HT-29 (cell line): ENCODE results near the gene THOC5. TPM values are rescaled to one million over a fixed set of nuclear protein-coding genes. Genes with fewer than 3 reads are reported as not detected.
"Not testable (repeated sequence)": the region's sequence is repeated elsewhere in the genome, so short reads cannot be mapped to it uniquely, and the experiment has no call there.

Experiments
- DNase-seq: peaks from one replicate; pipeline ENCODE4 v3.0.0-alpha.2; 2015; ENCODE audit warnings: low spot score
- total RNA-seq: library from RNA; depleted of rRNA; stranded (reverse); fragments of >200 nt; shearing (Covaris generic); gene quantifications from 2 replicates; pipeline ENCODE4 v1.2.3, GENCODE V29; 2014; rRNA removed

The THOC5 gene
- total RNA-seq, result 43.5 and 63.9 TPM in 2 replicates

DNA sequence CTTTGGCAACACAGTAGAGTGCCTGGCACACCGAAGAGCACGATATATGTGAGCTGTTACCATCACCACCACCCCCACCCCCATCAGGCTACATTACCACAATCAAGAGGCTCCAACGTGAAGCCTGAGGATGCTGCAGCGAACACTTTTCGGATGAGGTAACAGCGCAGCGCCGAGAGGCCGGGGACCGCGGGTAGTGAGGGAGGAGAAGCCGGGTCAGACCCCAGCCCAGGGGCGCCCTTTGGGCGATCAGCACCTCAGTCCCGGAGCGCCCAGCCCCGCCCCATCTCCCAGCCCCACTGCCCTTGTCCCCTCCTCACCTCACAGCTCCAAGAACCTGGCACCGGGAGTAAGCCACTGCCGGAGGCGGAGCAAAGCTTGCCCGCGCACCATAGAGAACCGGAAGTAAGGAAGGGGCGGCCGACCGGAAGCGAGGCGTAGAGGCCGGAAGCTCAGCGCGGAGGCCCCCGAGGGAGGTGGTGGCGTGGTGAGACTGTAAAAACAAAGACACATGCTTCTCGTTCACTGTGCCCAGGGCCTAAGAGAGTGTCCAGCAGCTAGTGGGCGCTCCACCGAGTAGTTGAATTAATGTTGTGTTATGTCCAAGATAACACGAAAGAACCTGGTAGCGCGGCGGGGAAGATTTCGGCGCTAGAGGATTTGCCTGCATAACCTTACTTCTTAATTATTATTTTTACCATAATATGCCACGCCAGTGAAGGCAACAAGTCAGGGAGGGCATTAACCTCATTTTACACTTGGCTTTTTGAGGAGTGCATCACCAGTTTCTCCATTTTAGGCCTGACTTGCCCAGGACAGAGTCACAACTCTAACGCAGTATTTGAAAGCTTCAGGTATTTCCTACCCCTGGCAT is at the start of gene THOC5:
THOC5 (minus strand) TSS at position 407 of the 874 bp plus-strand sequence. CDS start 4,610 bp downstream, outside the sequence.
- peak; percentile 99 for DNase-seq

DNA sequence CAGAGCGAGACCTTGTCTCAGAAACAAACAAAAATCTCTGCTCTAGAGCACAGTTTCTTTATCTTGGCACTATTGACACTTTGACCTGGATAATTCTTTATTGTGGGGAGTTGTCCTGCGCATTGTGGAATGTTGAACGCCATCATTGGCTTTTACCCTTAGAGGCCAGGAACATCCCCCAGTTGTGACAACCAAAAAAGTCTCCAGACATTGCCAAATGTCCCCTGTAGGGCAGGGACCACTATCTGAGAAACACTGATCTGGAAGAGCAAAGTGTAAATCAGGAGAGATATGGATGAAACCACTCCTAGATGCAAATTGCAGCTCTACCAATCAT is 45.1 kb upstream of the THOC5 start:
- DNase-seq, result no peak

DNA sequence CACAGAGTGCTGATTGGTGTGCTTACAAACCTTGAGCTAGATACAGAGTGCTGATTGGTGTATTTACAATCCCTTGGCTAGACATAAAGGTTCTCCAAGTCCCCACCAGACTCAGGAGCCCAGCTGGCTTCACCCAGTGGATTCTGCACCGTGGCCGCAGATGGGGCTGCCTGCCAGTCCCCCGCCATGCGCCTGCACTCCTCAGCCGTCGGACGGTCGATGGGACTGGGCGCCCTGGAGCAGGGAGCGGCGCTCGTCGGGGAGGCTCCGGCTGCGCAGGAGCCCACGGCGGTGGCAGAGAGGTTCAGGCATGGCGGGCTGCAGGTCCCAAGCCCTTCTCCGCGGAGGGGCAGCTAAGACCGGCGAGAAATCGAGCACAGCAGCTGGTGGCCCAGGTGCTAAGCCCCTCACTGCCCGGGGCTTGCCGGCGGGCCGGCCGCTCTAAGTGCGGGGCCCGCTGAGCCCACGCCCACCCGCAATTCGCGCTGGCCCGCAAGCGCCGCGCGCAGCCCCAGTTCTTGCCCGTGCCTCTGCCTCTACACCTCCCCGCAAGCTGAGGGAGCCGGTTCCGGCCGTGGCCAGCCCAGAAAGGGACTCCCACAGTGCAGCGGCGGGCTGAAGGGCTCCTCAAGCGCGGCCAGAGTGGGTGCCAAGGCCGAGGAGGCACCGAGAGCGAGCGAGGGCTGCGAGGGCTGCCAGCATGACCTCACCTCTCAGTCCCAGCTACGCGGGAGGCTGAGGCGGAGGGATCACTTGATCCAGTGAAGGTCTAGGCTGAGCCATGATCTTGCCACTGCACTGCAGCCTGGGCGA is 44.5 kb upstream of the THOC5 start:
- DNase-seq, result not testable (repeated sequence)

DNA sequence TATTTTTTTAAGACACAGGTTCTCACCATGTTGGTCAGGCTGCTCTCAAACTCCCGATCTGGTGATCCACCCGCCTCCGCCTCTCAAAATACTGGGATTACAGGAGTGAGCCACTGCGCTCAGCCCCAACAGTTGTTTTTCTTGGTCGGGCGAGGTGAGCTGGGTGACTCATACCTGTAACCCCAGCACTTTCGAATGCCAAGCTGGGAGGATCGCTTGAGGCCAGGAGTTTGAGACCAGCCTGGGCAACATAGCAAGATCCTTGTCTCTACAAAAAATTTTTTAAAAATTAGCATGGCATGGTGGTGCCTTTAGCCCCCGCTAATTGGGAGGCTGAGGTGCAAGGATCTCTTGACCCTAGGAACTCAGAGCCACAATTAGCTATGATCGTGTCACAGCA is 42.9 kb upstream of the THOC5 start:
- no peak for DNase-seq

DNA sequence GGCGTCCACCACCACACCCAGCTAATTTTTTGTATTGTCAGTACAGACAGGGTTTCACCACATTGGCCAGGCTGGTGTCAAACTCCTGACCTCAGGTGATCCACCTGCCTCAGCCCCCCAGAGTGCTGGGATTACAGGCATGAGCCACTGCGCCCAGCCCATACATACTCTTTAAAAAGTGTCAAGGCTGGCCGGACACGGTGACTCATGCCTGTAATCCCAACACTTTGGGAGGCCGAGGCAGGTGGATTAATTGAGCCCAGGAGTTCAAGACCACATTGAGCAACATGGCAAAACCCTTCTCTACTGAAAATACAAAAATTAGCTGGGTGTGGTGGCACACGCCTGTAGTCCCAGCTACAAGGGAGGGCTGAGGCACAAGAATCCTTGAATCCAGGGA is 40.9 kb upstream of the THOC5 start:
- not testable (repeated sequence) for DNase-seq

DNA sequence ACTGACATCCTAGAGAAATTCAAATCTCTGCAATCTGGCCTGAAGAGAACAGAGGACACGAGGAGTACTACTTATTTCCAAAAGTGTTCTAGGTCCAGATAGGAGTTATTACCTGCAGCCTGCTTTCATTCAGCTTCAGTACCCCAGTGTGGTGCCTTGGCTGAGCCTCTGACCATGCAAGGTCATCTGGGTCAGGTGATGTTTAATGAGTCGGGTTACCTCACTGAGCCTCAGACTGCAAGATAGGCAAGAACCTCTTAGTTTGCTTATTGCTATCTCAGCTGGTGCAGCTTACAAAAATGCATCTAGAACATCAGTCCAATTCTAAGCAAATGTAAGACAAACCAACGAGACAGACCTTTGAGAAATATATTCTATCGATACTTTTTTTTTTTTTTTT is 40.4 kb upstream of the THOC5 start:
- DNase-seq, result no peak

DNA sequence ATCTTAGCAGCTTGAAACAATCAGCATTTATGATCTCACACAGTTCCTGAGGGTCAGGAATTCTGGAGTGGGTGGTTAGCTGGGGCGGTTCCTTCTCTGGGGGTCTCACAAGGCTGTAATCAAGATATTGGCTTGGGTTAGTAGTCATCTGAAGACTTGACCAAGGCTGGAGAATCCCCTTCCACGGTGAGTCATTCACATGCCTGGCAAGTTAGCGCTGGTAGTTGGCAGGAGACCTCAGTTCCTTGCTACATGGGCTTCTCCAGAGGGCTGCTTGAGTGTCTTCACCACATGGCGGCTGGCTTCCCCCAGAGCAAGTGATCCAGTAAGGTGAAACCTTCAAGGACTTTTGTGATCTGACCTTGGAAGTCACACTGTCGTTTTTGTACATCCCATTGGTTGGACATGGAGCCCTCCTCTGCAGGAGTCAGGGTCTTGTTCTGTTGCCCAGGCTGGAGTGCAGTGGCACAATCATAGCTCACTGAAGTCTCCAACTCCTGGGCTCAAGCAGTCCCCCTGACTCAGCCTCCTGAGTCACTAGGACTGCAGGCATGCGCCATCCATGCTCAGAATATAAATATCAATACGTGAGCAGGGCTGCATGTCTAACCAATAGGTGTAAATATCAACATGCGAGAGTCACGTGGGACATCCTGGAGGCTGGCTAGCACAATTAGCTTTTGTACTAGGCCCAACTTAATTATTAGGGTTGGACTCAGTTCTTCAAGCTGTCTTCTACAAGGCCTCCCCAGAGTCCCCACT is 34.6 kb upstream of the THOC5 start:
- DNase-seq, result no peak

DNA sequence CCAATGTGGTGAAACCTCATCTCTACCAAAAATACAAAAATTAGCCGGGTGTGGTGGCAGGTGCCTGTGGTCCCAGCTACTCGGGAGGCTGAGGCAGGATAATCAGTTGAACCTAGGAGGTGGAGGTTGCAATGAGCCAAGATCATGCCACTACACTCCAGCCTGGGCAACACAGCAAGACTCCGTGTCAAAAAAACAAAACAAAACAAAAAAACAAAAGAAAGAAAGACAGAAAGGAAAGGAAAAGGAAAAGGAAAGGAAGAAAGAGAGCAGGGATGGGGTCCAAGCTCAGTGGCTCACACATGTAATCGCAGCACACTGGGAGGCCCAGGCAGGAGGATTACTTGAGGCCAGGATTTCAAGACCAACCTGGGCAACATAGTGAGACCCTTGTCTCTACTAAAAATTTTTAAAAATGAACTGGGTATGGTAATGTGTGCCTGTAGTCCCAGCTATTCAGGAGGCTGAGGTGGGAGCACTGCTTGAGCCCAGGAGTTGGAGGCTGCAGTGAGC is 32.7 kb upstream of the THOC5 start:
- not testable (repeated sequence) for DNase-seq

DNA sequence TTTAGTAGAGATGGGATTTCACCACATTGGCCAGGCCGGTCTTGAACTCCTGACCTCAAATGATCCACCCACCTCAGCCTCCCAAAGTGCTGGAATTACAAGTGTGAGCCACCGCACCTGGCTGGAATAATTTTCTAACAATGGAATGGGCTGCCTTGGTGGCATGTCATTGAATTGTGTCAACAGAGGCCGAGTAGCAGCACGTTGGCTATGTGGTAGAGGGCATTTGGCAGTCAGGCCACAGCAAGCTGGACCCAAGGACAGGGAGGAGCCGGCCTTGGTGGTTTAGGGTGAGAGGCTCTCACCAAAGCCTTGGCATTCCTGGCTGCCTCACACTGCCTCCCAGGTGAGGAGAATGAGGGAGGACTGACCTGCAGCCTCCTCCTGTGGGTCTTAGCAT is 31.4 kb upstream of the THOC5 start:
- no peak for DNase-seq

DNA sequence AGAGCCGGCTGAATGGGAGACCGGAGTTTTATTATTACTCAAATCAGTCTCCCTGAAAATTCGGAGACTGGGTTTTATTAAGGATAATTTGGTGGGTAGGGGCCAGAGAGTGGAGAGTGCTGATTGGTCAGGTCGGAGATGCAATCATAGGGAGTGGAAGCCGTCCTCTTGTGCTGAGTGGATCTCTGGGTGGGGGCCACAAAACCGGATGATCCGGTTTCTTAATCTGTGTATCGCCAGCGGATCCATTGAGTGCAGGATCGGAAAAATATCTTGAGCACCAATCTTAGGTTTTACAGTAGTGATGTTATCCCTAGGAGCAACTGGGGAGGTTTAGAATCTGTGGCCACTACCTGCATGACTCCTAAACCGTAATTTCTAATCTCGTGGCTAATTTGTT is 28.2 kb upstream of the THOC5 start:
- DNase-seq, result peak; percentile 87

DNA sequence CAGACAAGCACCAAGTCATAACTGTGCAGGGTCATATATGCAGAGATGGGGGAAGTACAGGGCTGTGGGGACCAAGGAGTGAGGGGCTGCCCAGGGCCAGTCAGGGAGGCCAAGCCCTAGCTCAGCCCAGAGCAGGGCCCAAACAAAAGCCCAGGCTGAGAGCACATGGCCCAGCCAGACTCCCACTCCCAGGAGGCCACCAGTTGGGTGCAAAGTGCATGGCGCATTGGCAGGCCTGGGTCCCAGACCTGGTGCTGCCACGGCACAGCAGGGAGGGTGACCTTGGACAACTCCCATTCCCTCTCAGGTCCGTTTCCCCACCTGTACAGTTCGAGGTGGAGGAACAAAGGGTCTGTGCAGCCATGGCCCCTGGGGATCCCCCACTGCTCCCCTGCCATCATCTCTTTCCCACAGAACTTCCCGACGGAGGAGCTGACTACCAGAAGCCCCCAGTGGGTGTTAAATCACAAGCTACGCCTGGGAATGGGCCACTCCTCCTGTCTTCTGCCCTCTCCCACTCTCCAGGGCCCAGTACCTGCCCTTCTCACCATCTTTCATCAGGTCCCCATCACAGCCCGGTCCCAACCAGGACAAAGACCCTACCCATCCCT is 26.7 kb upstream of the THOC5 start:
- peak; percentile 9 for DNase-seq

DNA sequence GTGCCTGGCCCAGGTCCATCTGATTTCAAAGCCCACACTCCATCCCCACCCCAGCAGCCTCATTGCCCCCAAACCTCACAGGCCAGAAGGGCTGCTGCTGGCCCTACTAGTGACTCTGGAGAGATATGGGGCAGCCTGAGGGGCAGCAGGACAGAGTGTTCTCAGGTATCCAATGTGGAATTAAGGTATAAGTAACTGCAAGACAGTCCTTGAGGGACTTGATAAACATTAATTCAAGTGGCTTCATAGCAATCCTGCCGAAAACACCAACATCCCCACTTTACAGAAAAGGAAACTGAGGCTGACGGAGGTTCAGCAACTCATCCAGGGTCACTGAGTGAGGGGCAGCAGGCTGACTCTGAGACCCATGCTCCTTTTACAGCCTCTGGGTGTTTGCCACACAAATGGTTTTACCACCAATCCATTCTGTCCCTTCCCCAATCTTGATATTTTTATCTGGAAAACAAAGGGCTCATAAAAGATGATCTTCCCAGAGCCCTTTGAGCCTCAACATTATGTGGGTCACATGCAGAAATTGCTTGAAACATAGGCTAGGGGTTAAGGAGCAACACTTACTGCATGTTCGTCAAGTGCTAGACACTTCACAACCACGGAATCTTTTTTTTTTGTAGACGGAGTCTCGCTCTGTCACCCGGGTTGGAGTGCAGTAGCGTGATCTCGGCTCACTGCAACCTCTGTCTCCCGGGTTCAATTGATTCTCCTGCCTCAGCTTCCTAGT is 25.1 kb upstream of the THOC5 start:
- no peak for DNase-seq

DNA sequence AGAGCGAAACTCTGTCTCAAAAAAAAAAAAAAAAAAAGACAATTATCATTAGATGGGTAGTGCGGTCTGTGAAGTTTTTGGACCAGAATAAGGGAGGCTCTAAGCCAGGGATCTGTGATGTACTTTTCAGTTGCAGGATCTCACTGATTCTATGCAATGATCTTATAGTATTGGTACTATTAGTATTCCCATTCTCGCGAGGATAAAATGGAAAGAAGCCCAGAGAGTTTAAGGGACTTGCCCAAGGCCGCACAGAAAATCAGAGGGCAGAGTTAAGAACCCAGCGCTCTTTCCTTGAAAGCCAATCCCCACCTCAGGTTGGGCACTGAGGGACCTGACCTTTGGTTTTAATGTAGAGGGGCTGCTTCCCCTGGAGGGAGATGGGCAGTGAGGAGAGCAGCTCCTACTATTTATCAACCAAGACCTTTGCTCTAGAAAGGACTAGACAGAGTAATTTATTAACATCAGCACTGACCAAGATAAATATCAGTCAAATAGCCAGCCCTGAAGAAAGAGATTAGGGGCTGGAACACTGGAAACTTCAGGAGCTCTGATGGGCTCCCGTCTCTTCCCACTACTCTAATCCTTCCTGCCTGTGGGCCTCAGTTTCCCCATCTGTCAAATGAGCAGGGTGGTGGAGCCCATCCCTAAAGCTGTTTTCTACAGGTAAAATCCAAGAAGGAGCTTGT is 21.3 kb upstream of the THOC5 start:
- no peak for DNase-seq

DNA sequence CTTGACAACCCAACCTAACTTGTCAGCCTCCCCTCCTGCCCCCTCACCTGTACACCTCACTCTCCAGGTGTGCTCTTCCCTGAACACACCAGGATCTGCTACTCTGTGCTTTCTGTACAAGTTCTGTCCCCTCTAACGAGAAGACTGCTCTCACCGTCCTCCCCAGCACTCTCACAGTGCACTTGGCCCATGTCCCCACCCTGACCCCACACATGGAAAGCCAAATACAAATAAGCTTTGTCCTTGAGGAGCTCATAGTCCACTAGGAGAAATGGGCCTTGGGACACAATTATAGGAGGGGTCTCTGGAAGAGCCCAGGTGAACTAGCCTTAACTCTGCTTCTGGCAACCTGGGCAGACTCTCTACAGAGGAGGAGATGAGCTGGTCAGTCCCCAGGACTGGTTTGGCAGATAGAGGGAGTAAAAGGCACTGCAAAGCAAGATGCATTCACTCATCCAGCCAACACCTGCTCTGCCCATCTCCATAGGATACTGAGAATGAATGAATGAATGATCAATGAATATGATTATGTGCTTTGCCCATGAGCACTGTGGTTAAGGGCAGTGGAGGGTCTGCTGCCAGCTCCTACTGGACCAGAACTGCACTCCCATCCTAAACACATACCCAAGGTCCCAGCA is 17.5 kb upstream of the THOC5 start:
- DNase-seq, result no peak

DNA sequence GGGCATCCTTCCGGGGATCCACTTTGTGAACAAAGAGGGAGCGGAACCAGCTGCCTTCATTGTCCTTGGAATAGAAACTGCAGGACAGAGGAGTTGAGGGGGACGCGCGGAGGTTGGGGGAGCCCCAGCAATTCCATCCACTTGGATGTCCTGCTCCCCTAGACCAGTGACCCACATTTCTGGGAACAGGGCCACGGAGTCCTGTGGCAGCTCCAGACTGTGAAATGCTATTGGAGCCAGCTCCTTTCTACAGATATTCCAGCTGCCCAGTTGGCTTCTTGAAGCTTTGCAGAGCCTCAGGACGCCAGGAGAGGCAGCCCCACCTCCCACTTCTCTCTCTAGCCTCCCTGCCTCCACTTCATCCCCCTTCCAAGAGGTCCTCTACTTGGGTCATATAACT is 16.9 kb upstream of the THOC5 start:
- DNase-seq, result no peak

DNA sequence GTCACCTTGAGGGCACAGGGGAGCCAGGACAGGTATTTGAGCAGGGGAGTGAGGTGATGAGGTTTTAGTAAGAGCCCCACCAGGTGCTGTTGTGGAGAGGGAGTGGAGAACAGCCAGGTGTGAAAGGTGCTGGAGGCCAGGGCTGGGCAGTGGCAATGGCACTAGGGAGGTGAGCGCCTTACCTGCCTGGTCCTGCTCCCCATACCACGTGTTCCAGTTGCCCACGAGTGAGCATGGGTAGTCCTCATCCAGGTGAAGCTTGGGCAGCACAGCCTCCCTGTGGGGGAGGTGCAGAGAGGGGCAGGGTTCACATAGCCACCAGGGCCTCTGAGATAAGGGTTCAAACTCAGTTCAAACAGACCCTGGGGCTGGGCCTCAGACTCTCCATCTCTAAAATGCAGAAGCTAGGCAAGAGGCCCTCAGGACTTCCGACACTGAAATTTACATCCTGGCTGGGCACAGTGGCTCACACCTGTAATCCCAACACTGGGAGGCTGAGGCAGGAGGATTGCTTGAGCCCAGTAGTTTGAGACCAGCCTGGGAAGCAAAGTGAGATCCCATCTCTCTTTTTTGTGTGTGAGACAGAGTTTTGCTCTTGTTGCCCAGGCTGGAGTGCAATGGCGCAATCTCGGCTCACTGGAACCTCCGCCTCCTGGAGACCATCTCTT is 15.6 kb upstream of the THOC5 start:
- DNase-seq, result no peak

DNA sequence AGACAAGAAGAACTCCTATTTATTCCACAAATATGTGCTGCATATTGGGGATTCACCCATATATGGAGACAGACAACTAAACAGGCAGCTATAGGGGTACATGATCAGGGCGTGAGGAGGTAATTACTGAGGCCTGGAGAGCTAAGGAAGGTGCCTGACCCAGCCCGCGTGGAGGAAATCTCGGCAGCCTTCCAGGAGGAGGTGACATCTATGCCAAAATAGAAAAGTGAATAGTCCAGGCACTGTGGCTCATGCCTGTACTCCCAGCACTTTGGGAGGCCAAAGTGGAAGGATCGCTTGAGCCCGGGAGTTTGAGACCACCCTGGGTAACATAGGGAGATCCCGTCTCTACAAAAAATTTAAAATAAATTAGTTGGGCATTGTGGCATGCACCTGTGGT is 13.8 kb upstream of the THOC5 start:
- DNase-seq, result no peak

DNA sequence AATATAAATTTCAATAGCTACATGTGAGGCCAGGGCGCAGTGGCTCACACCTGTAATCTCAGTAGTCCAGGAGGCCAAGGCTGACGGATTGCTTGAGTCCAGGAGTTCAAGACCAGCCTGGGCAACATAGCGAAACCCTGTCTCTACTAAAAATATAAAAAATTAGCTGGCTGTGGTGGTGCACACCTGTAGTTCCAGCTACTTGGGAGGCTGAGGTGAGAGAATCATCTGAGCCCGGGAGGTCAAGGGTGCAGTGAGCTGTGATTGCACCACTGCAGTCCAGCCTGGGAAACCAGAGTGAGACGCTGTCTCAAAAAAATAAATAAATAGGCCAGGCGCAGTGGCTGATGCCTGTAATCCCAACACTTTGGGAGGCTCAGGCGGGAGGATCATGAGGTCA is 13.0 kb upstream of the THOC5 start:
- not testable (repeated sequence) for DNase-seq
